H1 (cell line): ENCODE data around the gene CYP4V2. TPM values are rescaled to one million over a fixed set of nuclear protein-coding genes. Genes with fewer than 3 reads are reported as not detected.

Source experiments
- GABPA ChIP-seq: IDR thresholded peaks from 2 replicates; pipeline ENCODE4 v1.6.1; 2011; ENCODE audit warnings: mild to moderate bottlenecking, low read length, moderate library complexity, borderline replicate concordance; ENCODE audit not compliant: insufficient read depth
- SIN3A ChIP-seq, 2 experiments: IDR thresholded peaks in 1 of 2; conservative IDR thresholded peaks in 1 of 2; 2 replicates each; pipeline ENCODE4 v1.6.1; 2011 to 2012; ENCODE audit warnings: low read length in 2 of 2, improper control_type of control experiment in 1 of 2, low read depth in 1 of 2, mild to moderate bottlenecking in 1 of 2
- polyA plus RNA-seq, 7 experiments: library from polyadenylated mRNA; depleted of rRNA in 3 of 7; stranded (reverse) in 5 of 7; unstranded in 2 of 7; fragments of >200 nt in 5 of 7; fragments of 200-250 nt in 2 of 7; gene quantifications; 1 replicate in 5 of 7; 2 replicates in 1 of 7; 4 replicates in 1 of 7; pipeline versions ENCODE4 v1.2.1 to v1.2.3, GENCODE V29; 2011 to 2013; ENCODE audit warnings: missing spikeins in 2 of 7, mixed read lengths in 2 of 7
- total RNA-seq: library from RNA; stranded (reverse); fragmentation: NEBNext Ultra II Directional; extraction: Animal tissue kit (Norgen Biotek cat#: 25700); gene quantifications from 2 replicates; pipeline ENCODE4 v1.2.1, GENCODE V29; 2021

CYP4V2 gene
- total and polyA plus RNA-seq, 2 of the 8 experiments (the other 6 are each of a cell fraction or from before 2014, with no cell fraction given), result 0.65 to 1.0 TPM

DNA sequence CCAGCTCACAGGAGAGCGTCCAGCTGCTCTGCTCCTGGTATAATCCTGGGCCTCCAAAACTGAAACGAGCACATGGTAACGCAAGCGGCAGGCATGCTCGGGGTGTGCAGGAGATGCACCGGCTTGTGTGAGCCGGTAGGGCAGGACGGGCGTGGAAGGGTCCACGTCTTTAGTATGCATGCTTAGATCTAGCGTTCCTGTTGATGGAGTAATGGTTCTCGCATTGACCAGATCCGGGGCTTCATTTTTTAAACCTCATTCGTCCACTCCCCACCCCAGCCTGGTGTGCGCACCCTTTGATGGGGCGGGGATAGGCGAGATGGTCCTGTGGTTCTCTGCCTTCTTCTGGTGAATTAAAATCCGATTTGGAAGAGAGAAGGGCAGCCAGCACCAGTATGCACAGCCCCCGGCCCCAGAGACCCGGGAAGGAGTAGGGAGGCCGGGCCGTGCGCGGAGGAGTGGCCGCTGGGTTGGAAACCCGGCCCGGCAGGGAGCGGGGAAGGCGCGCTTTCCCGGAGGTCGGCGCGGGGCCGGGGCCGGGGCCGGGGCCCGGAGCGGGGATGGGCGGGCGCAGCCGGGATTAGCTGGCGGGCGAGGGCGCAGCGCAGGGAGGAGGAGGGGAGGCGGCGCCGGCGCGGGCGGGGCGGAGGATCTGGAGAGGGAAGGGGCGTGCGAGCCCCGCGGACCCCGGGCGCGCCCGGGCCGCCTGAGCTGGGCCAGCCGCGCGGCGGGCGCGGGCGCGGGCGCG is 47.0 kb upstream of the CYP4V2 start (continued):
- TF ChIP-seq SIN3A (conservative IDR thresholded peaks at IDR 0.05 in 1 of 2, IDR thresholded peaks at IDR 0.05 in 1 of 2; ENCODE audit: low read depth in 1 of 2, low read length in 2 of 2), result peak in 1 of 2 experiments; percentile 17; a peak in 1 of 4 replicates
- TF ChIP-seq GABPA, result no peak
